Trophoblast cell (in vitro differentiated cells and primary cell): Measurements from ENCODE around the gene CACNA2D4.

Experiments
- DNase-seq, 2 donors: peaks; one replicate each; pipeline ENCODE4 v3.0.0-alpha.2; 2016
- H2AFZ ChIP-seq: 2 replicates; pipeline ENCODE4 v1.6.1; 2013; ENCODE audit warnings: low read length, moderate library complexity, mild to moderate bottlenecking; ENCODE audit not compliant: insufficient read depth, poor library complexity
- H2AK5ac ChIP-seq: 2 replicates; pipeline ENCODE4 v1.6.1; 2013; ENCODE audit warnings: mild to moderate bottlenecking, low read length
- H2BK120ac ChIP-seq: 2 replicates; pipeline ENCODE4 v1.6.1; 2013; ENCODE audit warnings: low read length, mild to moderate bottlenecking, moderate library complexity; ENCODE audit not compliant: insufficient read depth, poor library complexity
- H2BK12ac ChIP-seq: 2 replicates; pipeline ENCODE4 v1.6.1; 2013; ENCODE audit warnings: mild to moderate bottlenecking, low read length, moderate library complexity
- H2BK5ac ChIP-seq: 2 replicates; pipeline ENCODE4 v1.6.1; 2013; ENCODE audit warnings: low read length, low read depth, moderate library complexity, mild to moderate bottlenecking; ENCODE audit not compliant: poor library complexity
- H3K14ac ChIP-seq: 2 replicates; pipeline ENCODE4 v1.6.1; 2013; ENCODE audit warnings: mild to moderate bottlenecking, low read length
- H3K18ac ChIP-seq: 2 replicates; pipeline ENCODE4 v1.6.1; 2013; ENCODE audit warnings: mild to moderate bottlenecking, low read length
- H3K23ac ChIP-seq: 2 replicates; pipeline ENCODE4 v1.6.1; 2013; ENCODE audit warnings: low read length
- H3K27ac ChIP-seq: 2 replicates; pipeline ENCODE4 v1.5.1; 2013; ENCODE audit warnings: low read depth, mild to moderate bottlenecking, inconsistent platforms, low read length, moderate library complexity
- H3K27me3 ChIP-seq: 2 replicates; pipeline ENCODE4 v1.6.1; 2013; ENCODE audit warnings: inconsistent platforms, mild to moderate bottlenecking, low read length, moderate library complexity; ENCODE audit not compliant: insufficient read depth
- H3K36me3 ChIP-seq, 2 experiments: 1 replicate in 1 of 2; 2 replicates in 1 of 2; pipeline ENCODE4 v1.6.1; 2013; ENCODE audit warnings: low read length in 2 of 2, mild to moderate bottlenecking in 2 of 2, moderate library complexity in 1 of 2; ENCODE audit not compliant: insufficient read depth in 2 of 2, control insufficient read depth in 1 of 2
- H3K4ac ChIP-seq: 2 replicates; pipeline ENCODE4 v1.6.1; 2013; ENCODE audit warnings: low read depth, mild to moderate bottlenecking, low read length, moderate library complexity
- H3K4me1 ChIP-seq, 2 experiments: 1 replicate in 1 of 2; 2 replicates in 1 of 2; pipeline ENCODE4 v1.6.1; 2013; ENCODE audit warnings: low read length in 2 of 2, mild to moderate bottlenecking in 2 of 2, moderate library complexity in 1 of 2; ENCODE audit not compliant: insufficient read depth in 2 of 2, control insufficient read depth in 1 of 2
- H3K4me2 ChIP-seq: 2 replicates; pipeline ENCODE4 v1.6.1; 2013; ENCODE audit warnings: inconsistent platforms, mild to moderate bottlenecking, low read length, moderate library complexity
- H3K4me3 ChIP-seq: 2 replicates; pipeline ENCODE4 v1.5.1; 2013; ENCODE audit warnings: mild to moderate bottlenecking, low read depth, low read length, inconsistent platforms
- H3K79me1 ChIP-seq: one replicate; pipeline ENCODE4 v1.6.1; 2013; ENCODE audit warnings: low read length
- H3K79me2 ChIP-seq: 2 replicates; pipeline ENCODE4 v1.6.1; 2013; ENCODE audit warnings: low read length, mild to moderate bottlenecking; ENCODE audit not compliant: control insufficient read depth, insufficient read depth, poor library complexity
- H3K9ac ChIP-seq: 2 replicates; pipeline ENCODE4 v1.6.1; 2013; ENCODE audit warnings: mild to moderate bottlenecking, low read length
- H3K9me3 ChIP-seq: 2 replicates; pipeline ENCODE4 v1.6.1; 2013; ENCODE audit warnings: low read depth, mild to moderate bottlenecking, control low read depth, inconsistent platforms, low read length; ENCODE audit not compliant: insufficient read depth
- H4K12ac ChIP-seq: 2 replicates; pipeline ENCODE4 v1.6.1; 2013; ENCODE audit warnings: low read depth, mild to moderate bottlenecking, low read length, moderate library complexity
- H4K8ac ChIP-seq: 2 replicates; pipeline ENCODE4 v1.6.1; 2013; ENCODE audit warnings: low read depth, mild to moderate bottlenecking, low read length, moderate library complexity
- H4K91ac ChIP-seq: one replicate; pipeline ENCODE4 v1.6.1; 2013; ENCODE audit warnings: low read depth, mild to moderate bottlenecking, low read length, moderate library complexity
- WGBS: extraction: QIAGEN DNeasy Blood & Tissue Kit; methylation state at CpG from one replicate; pipeline ENCODE4 v1.1.7; 2013; ENCODE audit warnings: missing lambda C conversion rate; ENCODE audit not compliant: insufficient read length, insufficient coverage; ENCODE audit errors: extremely low coverage; 5-methylcytosine and 5-hydroxymethylcytosine counted together

CACNA2D4 gene

GRCh38 chr12:1852076-1852475 lies 66.4 kb downstream of the CACNA2D4 start:
- H4K12ac ChIP-seq = no peak overlapping the region

GRCh38 chr12:1851151-1851701 lies 67.2 kb downstream of the CACNA2D4 start:
- no peaks in the 10 kb centered on the region for H3K79me1 ChIP-seq
- H3K4me3 ChIP-seq = no peak overlapping the region
- H3K9me3 ChIP-seq = peaks cover 12% of the 10 kb centered on the region
- no peak for DNase-seq
- H3K79me2 ChIP-seq = no peaks in the 10 kb centered on the region
- H2BK12ac ChIP-seq = no peak overlapping the region
- H2AK5ac ChIP-seq = no peak overlapping the region
- H3K36me3 ChIP-seq = no peaks in the 10 kb centered on the region
- H3K4ac ChIP-seq = no peak overlapping the region
- H2AFZ ChIP-seq = no peak overlapping the region
- no peak overlapping the region for H3K4me2 ChIP-seq
- no peak overlapping the region for H3K18ac ChIP-seq
- no peak overlapping the region for H3K9ac ChIP-seq
- H3K4me1 ChIP-seq = no peaks in the 10 kb centered on the region
- H4K12ac ChIP-seq = no peak overlapping the region
- no peak overlapping the region for H3K14ac ChIP-seq
- H3K27ac ChIP-seq = no peak overlapping the region
- H3K27me3 ChIP-seq = no peaks in the 10 kb centered on the region
- no CpG with 5 or more reads among the region's 7 CpGs for WGBS
- no peak overlapping the region for H2BK120ac ChIP-seq
- no peak overlapping the region for H2BK5ac ChIP-seq
- H3K23ac ChIP-seq = no peak overlapping the region
- no peak overlapping the region for H4K91ac ChIP-seq
- no peak overlapping the region for H4K8ac ChIP-seq

More at GRCh38 chr12:1852076-1852475, 66.4 kb downstream of the CACNA2D4 start:
- H3K14ac ChIP-seq = no peak overlapping the region
- H4K91ac ChIP-seq = no peak overlapping the region
- H2AK5ac ChIP-seq = no peak overlapping the region
- no peak overlapping the region for H2BK12ac ChIP-seq
- no peaks in the 10 kb centered on the region for H3K4me1 ChIP-seq
- no CpG with 5 or more reads among the region's 1 CpG for WGBS
- no peak overlapping the region for H2AFZ ChIP-seq
- no peak overlapping the region for H2BK120ac ChIP-seq
- H3K9ac ChIP-seq = no peak overlapping the region
- H4K8ac ChIP-seq = no peak overlapping the region
- H3K27me3 ChIP-seq = no peaks in the 10 kb centered on the region
- H2BK5ac ChIP-seq = no peak overlapping the region
- H3K9me3 ChIP-seq = peaks cover 18% of the 10 kb centered on the region
- no peak overlapping the region for H3K27ac ChIP-seq
- H3K23ac ChIP-seq = no peak overlapping the region
- no peak for DNase-seq
- H3K18ac ChIP-seq = no peak overlapping the region
- no peaks in the 10 kb centered on the region for H3K79me2 ChIP-seq
- no peaks in the 10 kb centered on the region for H3K79me1 ChIP-seq
- no peaks in the 10 kb centered on the region for H3K36me3 ChIP-seq
- no peak overlapping the region for H3K4ac ChIP-seq
- no peak overlapping the region for H3K4me2 ChIP-seq
- no peak overlapping the region for H3K4me3 ChIP-seq

- H3K4ac ChIP-seq = no peak overlapping the region
- no peak overlapping the region for H2BK5ac ChIP-seq
- H3K79me2 ChIP-seq = no peaks in the 10 kb centered on the region
- no peaks in the 10 kb centered on the region for H3K9me3 ChIP-seq
- no peak overlapping the region for H2BK12ac ChIP-seq
- WGBS = no CpG with 5 or more reads among the region's 6 CpGs
- no peak overlapping the region for H3K18ac ChIP-seq
- H4K12ac ChIP-seq = no peak overlapping the region
- H3K27me3 ChIP-seq = no peaks in the 10 kb centered on the region
- H3K79me1 ChIP-seq = no peaks in the 10 kb centered on the region
- no peak overlapping the region for H3K14ac ChIP-seq
- no peak overlapping the region for H4K8ac ChIP-seq
- H2AFZ ChIP-seq = no peak overlapping the region
- no peak overlapping the region for H3K4me2 ChIP-seq
- no peaks in the 10 kb centered on the region for H3K4me1 ChIP-seq
- H2AK5ac ChIP-seq = no peak overlapping the region
- H3K4me3 ChIP-seq = no peak overlapping the region
- no peak overlapping the region for H4K91ac ChIP-seq
- H3K9ac ChIP-seq = no peak overlapping the region
- H3K36me3 ChIP-seq = no peaks in the 10 kb centered on the region
- no peak overlapping the region for H3K27ac ChIP-seq
- no peak for DNase-seq
- no peak overlapping the region for H2BK120ac ChIP-seq
- H3K23ac ChIP-seq = no peak overlapping the region
Observed at GRCh38 chr12:1848745-1849144, 69.7 kb downstream of the CACNA2D4 start.

GRCh38 chr12:1848146-1848545 lies 70.3 kb downstream of the CACNA2D4 start:
- Histone ChIP-seq H4K8ac (no peak overlapping the region), H2AFZ (no peak overlapping the region), H3K9me3 (no peaks in the 10 kb centered on the region), H3K9ac (no peak overlapping the region), H3K27ac (no peak overlapping the region), H3K18ac (no peak overlapping the region), H2AK5ac (no peak overlapping the region), H3K4me2 (no peak overlapping the region), H2BK120ac (no peak overlapping the region), H2BK5ac (no peak overlapping the region), H3K36me3 (no peaks in the 10 kb centered on the region), H3K4ac (no peak overlapping the region), H3K4me3 (no peak overlapping the region), H3K79me2 (no peaks in the 10 kb centered on the region), H4K91ac (no peak overlapping the region), H3K79me1 (no peaks in the 10 kb centered on the region), H4K12ac (no peak overlapping the region), H3K4me1 (no peaks in the 10 kb centered on the region), H3K23ac (no peak overlapping the region), H2BK12ac (no peak overlapping the region), H3K14ac (no peak overlapping the region), H3K27me3 (no peaks in the 10 kb centered on the region)
- no CpG with 5 or more reads among the region's 10 CpGs for WGBS
- no peak for DNase-seq
